ENCODE measurements around the gene NAA80. TPM values are rescaled to one million over a fixed set of nuclear protein-coding genes. Genes with fewer than 3 reads are reported as not detected.
"Not testable (repeated sequence)": the region's sequence is repeated elsewhere in the genome, so short reads cannot be mapped to it uniquely, and the experiment has no call there.

The NAA80 gene
- total RNA-seq, 1 experiment from 2014 or later, result 1.9 TPM

DNA sequence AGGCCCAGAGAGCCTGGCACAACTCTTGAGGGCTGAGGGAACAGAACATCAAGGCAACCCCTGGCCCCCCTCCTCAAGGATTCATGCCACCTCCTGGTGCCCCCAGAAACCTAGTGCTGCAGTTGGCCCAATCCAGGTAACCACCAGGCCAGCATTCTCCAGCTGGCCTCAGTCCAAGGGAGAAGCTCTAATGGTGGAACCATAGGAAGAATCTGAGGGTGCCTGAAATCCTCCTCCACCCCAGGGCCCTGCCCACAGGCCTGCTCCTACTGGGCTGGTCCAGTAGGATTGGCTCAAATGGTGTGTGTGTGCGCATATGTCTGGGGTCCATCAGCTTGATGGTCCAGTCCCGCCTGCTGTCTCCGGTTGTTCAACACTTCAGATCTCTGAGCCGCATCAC, 15.6 kb upstream of the NAA80 start:
- no peak for DNase-seq (ENCODE audit: low read depth)

DNA sequence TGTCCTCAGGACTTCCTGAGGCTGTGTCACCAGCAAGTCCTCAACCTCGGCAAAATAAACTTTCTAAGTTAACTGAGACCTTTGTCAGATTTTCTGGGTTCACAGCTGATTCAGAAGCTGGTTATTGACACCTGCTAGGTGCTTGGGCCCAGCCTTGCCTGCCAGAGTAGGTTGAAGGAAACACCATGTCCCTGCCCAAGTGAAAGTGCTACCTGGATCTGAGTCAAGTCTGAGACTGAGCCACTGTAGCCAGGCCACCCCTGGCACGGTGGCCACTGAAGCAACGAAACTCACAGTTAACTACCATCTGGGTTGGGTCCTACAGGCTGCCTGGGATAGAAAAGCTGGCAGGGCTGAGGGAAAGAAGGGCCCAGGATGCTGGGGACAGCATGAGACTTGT, 15.1 kb upstream of the NAA80 start:
- DNase-seq (ENCODE audit: low read depth), result no peak

- not testable (repeated sequence) for DNase-seq (ENCODE audit: low read depth)
These were observed 12.8 kb upstream of the NAA80 start for GRCh38 chr3:50312041-50312440.

DNA sequence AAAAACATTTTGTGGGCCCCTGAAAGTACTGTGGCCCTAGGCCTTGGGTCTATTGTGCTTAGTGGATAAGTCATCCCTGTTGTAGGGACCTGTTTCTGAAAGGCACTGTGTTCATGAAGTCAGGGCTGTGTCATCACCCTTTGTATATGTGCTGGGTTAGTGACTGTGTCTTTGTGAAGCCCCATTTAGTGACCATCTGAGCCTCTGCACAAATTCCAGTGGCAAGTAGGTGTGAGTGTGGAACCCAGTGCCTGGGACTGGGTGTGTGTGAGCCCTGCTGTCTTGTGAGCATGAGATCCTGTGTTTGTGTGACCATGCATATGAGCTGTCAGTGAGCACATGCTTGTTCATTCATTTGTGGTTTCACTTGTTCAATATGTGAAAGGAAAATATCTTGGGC, 5.4 kb upstream of the NAA80 start:
- no peak for DNase-seq (ENCODE audit: low read depth)

- DNase-seq (ENCODE audit: low read depth), result no peak
These were observed 4.0 kb upstream of the NAA80 start, which contains the start of gene HYAL1 for GRCh38 chr3:50303013-50303815. Gene HYAL1 (minus strand): TSS chr3:50303574. CDS start chr3:50302956, 618 bp downstream.

DNA sequence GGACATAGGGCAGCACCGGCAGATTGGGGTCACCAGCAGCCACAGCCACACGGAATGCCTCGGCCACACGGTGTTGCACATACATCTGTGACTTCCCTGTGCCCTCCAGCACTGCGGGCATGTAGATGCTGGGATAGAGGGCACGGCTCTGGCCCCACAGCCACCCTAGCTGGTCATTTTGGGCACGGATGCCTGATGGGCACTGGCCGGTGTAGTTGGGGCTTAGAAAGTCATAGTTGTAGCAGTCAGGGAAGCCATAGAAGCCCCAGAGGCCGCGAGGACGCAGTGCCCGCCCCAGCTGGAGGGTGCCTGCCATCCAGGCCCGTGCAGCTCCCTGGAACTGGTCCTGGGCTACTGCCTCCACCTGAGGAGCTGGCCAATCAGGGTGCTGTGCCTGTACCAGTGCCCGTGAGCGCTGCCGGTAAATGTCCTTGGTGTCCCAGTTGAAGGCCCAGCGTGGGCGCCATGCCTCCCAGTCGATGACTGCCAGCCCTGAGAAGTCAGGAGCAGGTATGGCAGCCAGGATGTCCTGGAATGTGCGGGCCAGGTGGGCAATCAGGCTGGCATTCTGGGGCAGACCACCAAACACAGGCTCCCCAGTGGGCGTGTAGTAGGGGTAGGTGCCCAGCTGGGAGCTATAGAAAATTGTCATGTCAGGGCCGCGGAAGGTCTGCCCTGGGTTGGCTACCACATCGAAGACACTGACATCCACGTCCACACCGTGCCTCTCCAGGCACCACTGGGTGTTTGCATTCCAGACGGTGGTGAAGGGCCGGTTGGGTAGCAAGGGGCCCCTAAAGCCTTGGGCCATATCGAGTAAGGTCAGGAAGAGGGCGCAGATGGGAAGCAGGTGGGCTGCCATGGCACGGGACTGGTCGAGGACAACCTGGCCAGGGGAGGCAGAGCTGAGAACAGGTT, 3.1 kb upstream of the NAA80 start:
- no peak for DNase-seq (ENCODE audit: low read depth)

- DNase-seq (ENCODE audit: low read depth), result no peak
These were observed 1.6 kb upstream of the NAA80 start for GRCh38 chr3:50300681-50301254.

DNA sequence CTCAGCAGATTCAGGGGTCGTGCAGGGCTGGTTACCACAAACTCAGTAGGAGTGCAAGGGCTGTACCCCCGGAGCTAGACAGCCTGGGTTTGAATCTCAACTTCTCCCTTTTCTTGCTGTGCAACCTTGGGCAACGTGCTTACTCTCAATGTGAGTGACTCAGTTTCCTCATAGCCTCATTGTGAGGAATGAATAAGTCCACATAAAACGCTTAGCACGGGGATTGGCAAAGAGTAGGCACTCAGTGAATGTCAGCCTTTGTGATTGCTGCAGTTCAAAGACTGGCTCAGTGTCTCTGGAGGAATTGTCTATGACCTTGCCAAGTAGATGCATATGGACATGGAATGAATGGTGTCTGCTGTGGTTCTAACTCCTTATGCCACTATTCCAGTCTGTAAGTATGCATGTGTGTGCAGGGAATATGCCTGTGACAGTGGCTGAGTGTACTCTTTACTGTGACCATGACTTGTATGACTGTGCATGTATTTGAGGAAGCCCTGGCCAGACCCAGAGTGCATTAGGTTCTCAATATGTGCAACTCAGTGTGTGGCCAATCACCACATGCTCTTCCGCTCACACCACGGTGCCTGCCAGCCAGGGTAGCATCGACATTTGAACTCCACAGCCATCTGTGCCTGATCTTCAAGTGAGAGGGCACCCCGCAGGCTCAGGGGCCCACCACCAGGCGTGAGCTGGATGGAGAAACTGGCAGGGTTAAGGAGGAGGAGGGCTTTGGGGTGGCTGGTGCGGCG, 900 bp upstream of the NAA80 start:
- no peak for DNase-seq (ENCODE audit: low read depth)

GRCh38 chr3:50299638-50299928, 378 bp upstream of the NAA80 start:
- DNase-seq (ENCODE audit: low read depth), result no peak

DNA sequence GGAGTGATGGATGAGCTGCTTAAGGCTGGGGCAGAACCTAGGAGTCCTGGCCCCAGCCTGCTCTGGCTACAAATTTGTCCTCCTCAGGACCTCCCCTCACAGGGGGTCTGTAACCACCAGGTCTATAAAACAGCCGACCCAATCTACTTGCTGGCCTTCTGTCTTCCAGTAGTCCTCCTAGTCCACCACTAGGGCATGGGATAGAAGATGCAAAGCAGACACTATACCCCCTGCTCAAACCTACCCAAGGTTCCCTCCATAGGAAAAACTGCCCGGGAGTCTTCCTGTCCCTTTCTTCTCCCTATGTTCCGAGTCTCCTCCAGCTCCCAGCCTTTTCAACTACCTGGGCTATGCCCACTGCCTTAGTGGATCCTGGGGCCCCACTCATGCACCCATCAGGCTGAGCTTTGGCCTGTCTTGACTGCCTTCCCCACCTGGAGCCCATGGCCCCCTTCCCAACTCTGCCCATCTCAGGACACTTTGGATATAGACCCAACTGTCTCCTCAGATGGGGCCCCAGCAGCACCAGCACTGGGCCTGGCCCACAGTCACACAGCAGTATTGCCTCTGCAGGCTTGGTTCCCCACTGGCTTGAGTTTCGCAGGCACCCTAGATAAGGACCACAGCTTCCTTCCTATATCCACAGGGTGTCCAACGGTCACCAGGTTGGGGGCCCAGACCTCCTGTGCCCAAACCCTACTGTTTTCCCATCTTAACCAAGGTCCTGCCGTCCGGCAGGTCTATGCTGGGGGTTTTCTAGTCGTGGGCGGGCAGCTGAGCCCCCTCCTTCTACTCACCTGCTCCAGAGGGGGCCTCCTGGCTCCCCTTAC, 1.1 kb downstream of the NAA80 start:
- DNase-seq (ENCODE audit: low read depth), result no peak

- DNase-seq (ENCODE audit: low read depth), result no peak
These were observed 1.8 kb downstream of the NAA80 start for GRCh38 chr3:50297384-50297775.

GRCh38 chr3:50296721-50297383, 2.4 kb downstream of the NAA80 start:
- no peak for DNase-seq (ENCODE audit: low read depth)

- DNase-seq (ENCODE audit: low read depth), result no peak
These were observed 3.4 kb downstream of the NAA80 start for GRCh38 chr3:50295553-50296431.

GRCh38 chr3:50294492-50295403, 4.5 kb downstream of the NAA80 start:
- no peak for DNase-seq (ENCODE audit: low read depth)

- DNase-seq (ENCODE audit: low read depth), result no peak
These were observed 5.1 kb downstream of the NAA80 start for GRCh38 chr3:50294089-50294488.

DNA sequence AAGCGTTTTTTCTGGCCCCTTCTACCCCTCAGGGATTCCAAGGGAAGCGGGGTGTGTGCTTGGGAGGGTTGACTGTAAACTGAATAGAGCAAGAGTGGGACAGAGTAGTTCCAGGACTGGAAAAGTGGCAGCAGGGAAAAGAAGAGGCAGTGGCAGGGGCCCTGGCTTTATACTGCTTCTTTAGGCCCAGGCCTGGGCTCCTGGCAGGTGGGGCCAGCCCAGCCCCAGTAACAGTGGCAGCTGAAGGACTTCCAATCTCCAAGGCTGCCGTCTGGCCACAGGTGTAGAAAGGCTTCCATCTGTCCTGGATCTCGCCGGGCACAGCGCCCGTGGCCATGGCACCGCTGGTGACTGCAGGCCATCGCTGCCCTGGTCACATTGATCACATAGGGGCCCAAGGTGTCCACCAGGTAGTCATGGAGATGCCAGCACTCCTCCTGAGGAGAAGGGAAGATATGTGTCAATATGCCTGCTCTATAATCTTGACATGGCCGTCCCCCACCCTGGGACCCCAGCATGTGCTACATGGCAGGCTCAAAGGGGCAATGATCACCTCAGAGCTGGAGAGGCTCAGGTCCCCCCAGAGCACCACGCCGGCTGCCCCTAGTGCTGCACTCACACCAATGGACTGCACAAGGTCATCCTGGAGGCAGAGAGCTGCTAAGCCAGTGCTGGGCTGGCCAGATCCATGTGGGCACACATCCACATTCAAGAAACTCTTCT, 6.0 kb downstream of the NAA80 start:
- no peak for DNase-seq (ENCODE audit: low read depth)
